GM18502 (cell line): ENCODE results near the gene NCOA1.

Source experiments
- ATAC-seq: cut with Tn5 transposase; IDR thresholded peaks from one replicate; pipeline ENCODE4 v1.9.1; 2021; ENCODE audit warnings: mild to moderate bottlenecking; ENCODE audit not compliant: unreplicated experiment, poor library complexity

Gene NCOA1

GRCh38 chr2:24813691-24814137 lies 322.7 kb downstream of the NCOA1 start:
- no peak for ATAC-seq

GRCh38 chr2:24814516-24814915 lies 323.5 kb downstream of the NCOA1 start:
- no peak for ATAC-seq

GRCh38 chr2:24815171-24815570 lies 324.1 kb downstream of the NCOA1 start:
- no peak for ATAC-seq

GRCh38 chr2:24816404-24816803 lies 325.4 kb downstream of the NCOA1 start:
- no peak for ATAC-seq

GRCh38 chr2:24816884-24817283 lies 325.8 kb downstream of the NCOA1 start:
- no peak for ATAC-seq

GRCh38 chr2:24818721-24819167 lies 327.7 kb downstream of the NCOA1 start:
- ATAC-seq = no peak

- ATAC-seq = no peak
Measured at GRCh38 chr2:24819442-24820174, 328.6 kb downstream of the NCOA1 start.

GRCh38 chr2:24820175-24820513 lies 329.1 kb downstream of the NCOA1 start:
- no peak for ATAC-seq
